GM23248 (cell line): Measurements from ENCODE around the gene YPEL3. TPM values are rescaled to one million over a fixed set of nuclear protein-coding genes. Genes with fewer than 3 reads are reported as not detected.
A peak's percentile ranks its signal among the peaks of the same experiment; 100 is the strongest.

Experiments used
- DNase-seq: peaks from one replicate; pipeline ENCODE4 v3.0.0-alpha.2; 2015
- H2AFZ ChIP-seq: fragments of 200-600 bp; sonication (generic); 2 replicates; pipeline ENCODE4 v1.6.1; 2016; ENCODE audit warnings: antibody characterized with exemption
- H3F3A ChIP-seq: fragments of 200-600 bp; sonication (generic); 2 replicates; pipeline ENCODE4 v1.6.1; 2016; ENCODE audit warnings: mild to moderate bottlenecking, antibody characterized with exemption, mixed run types; ENCODE audit not compliant: insufficient read depth
- H3K27ac ChIP-seq: fragments of 200-600 bp; sonication (generic); 2 replicates; pipeline ENCODE4 v1.5.1; 2016; ENCODE audit warnings: mild to moderate bottlenecking
- H3K27me3 ChIP-seq: fragments of 200-600 bp; sonication (generic); replicated peaks from 2 replicates; pipeline ENCODE4 v1.6.1; 2016; ENCODE audit warnings: mild to moderate bottlenecking; ENCODE audit not compliant: insufficient read depth
- H3K36me3 ChIP-seq: fragments of 200-600 bp; sonication (generic); 2 replicates; pipeline ENCODE4 v1.6.1; 2016; ENCODE audit warnings: low read depth, mild to moderate bottlenecking
- H3K4me1 ChIP-seq: fragments of 200-600 bp; sonication (generic); 2 replicates; pipeline ENCODE4 v1.6.1; 2016; ENCODE audit warnings: mild to moderate bottlenecking; ENCODE audit not compliant: insufficient read depth
- H3K4me2 ChIP-seq: fragments of 200-600 bp; sonication (generic); one replicate; pipeline ENCODE4 v1.6.1; 2016; ENCODE audit warnings: mild to moderate bottlenecking; ENCODE audit not compliant: unreplicated experiment
- H3K4me3 ChIP-seq: fragments of 200-600 bp; sonication (generic); 2 replicates; pipeline ENCODE4 v1.5.1; 2016; ENCODE audit warnings: mild to moderate bottlenecking
- H3K79me2 ChIP-seq: fragments of 200-600 bp; sonication (generic); 2 replicates; pipeline ENCODE4 v1.6.1; 2016; ENCODE audit warnings: mild to moderate bottlenecking; ENCODE audit not compliant: insufficient read depth
- H3K9ac ChIP-seq: fragments of 200-600 bp; sonication (generic); 2 replicates; pipeline ENCODE4 v1.6.1; 2016; ENCODE audit warnings: mild to moderate bottlenecking
- H3K9me2 ChIP-seq: fragments of 200-600 bp; sonication (generic); 2 replicates; pipeline ENCODE4 v1.6.1; 2016; ENCODE audit warnings: mixed run types, mild to moderate bottlenecking, moderate library complexity; ENCODE audit not compliant: insufficient read depth
- H3K9me3 ChIP-seq: fragments of 200-600 bp; sonication (generic); one replicate; pipeline ENCODE4 v1.6.1; 2017; ENCODE audit warnings: low read depth
- H4K20me1 ChIP-seq: fragments of 200-600 bp; sonication (generic); 2 replicates; pipeline ENCODE4 v1.6.0; 2016; ENCODE audit not compliant: insufficient read depth
- EZH2 ChIP-seq: fragments of 200-600 bp; sonication (generic); IDR thresholded peaks from 2 replicates; pipeline ENCODE4 v1.6.1; 2018; ENCODE audit warnings: antibody characterized with exemption, mild to moderate bottlenecking; ENCODE audit not compliant: insufficient read depth, poor library complexity, severe bottlenecking
- EZH2phosphoT487 ChIP-seq: fragments of 200-600 bp; sonication (generic); IDR thresholded peaks from 2 replicates; pipeline ENCODE4 v1.6.1; 2018; ENCODE audit warnings: antibody characterized with exemption, moderate library complexity, mild to moderate bottlenecking, low read depth; ENCODE audit not compliant: insufficient read depth
- WGBS, 2 experiments: methylation state at CpG; one replicate each; pipeline ENCODE4 v1.1.6; 2015 to 2017; ENCODE audit warnings: low lambda C conversion rate in 2 of 2, low coverage in 1 of 2; ENCODE audit errors: missing lambda C conversion rate in 2 of 2; 5-methylcytosine and 5-hydroxymethylcytosine counted together
- in situ Hi-C: fragments of 300-500 bp; cut with MboI; formaldehyde crosslinking; loops from 2 replicates; pipeline ENCODE4 v1.15.0; 2020
- polyA plus RNA-seq: library from polyadenylated mRNA; unstranded; fragments of >200 nt; fragmentation: Nextera tagmentation; extraction: Ambion mirVana; gene quantifications from 2 replicates; pipeline ENCODE4 v1.2.1, GENCODE V29; 2016
- total RNA-seq: library from RNA; depleted of rRNA; stranded (reverse); fragments of >200 nt; shearing (Covaris generic); gene quantifications from 2 replicates; pipeline ENCODE4 v1.2.3, GENCODE V29; 2014

Gene YPEL3
- total and polyA plus RNA-seq, 2 experiments from 2014 or later: 100.0 to 200 TPM

DNA sequence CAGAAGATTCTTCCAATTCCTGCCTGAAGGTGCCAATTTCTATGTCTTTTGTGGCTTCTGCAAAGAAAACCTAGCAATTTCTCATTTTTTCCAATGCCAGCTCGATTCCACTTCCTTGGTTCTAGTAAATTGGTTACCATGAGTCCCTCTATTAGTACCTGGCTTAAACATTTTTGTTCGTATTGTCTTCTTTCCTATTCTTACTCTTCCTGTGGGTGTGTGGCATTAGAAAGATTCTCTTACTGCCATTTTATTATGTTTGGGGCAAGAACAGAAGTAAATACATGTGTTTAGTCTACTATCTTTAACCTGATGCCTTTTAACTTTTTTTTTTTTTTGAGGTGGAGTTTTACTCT, 47.3 kb upstream of the YPEL3 start:
- Histone ChIP-seq H3K9me2 (no peaks in the 10 kb centered on the region), H3K4me1 (no peaks in the 10 kb centered on the region), H3K36me3 (no peaks in the 10 kb centered on the region), H4K20me1 (no peaks in the 10 kb centered on the region), H3K4me3 (no peak overlapping the region), H3K27ac (no peak overlapping the region), H2AFZ (no peak overlapping the region), H3K9me3 (no peaks in the 10 kb centered on the region), H3K4me2 (no peak overlapping the region), H3K79me2 (no peaks in the 10 kb centered on the region), H3K9ac (no peak overlapping the region), H3F3A (no peaks in the 10 kb centered on the region), H3K27me3 (no peaks in the 10 kb centered on the region)
- TF ChIP-seq EZH2phosphoT487 (no peak), EZH2 (no peak)
- DNase-seq: no peak
- in situ Hi-C loops: loop anchor here (25.0 kb wide), 1 partner anchor 469 kb away; the partner anchor contains the start of gene ZNF689
- 45 to 50% methylated on average over 2 of the region's 2 CpGs for WGBS, 2 experiments

GRCh38 chr16:30142672-30143346, 46.8 kb upstream of the YPEL3 start:
- H3K9ac ChIP-seq: no peak overlapping the region
- TF ChIP-seq EZH2phosphoT487: no peak
- TF ChIP-seq EZH2: no peak
- in situ Hi-C loops: loop anchor here (25.0 kb wide), 1 partner anchor 469 kb away; the partner anchor contains the start of gene ZNF689

DNA sequence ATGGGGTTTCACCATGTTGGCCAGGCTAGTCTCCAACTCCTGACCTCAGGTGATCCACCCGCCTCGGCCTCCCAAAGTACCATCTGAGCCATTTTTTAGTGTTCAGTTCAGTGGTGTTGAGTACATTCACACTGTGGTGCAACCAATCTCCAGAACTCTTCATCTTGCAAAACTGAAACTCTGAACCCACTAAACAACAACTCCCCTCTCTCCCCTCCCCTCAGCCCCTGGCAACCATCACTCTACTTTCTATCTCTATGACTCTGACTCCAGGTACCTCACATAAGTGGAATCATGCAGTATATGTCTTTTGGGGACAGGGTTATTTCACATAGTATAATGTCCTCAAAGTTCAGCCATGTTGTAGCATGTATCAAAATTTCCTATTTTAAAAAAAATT, 45.7 kb upstream of the YPEL3 start:
- in situ Hi-C loops: loop anchor here (25.0 kb wide), 1 partner anchor 471 kb away; the partner anchor contains the start of gene ZNF689
- no peaks in the 10 kb centered on the region for H3K9me3 ChIP-seq
- H3K79me2 ChIP-seq: no peaks in the 10 kb centered on the region
- no peak overlapping the region for H3K9ac ChIP-seq
- H3K4me1 ChIP-seq: no peaks in the 10 kb centered on the region
- no peak for DNase-seq
- H2AFZ ChIP-seq: no peak overlapping the region
- H4K20me1 ChIP-seq: no peaks in the 10 kb centered on the region
- no peak overlapping the region for H3K27ac ChIP-seq
- TF ChIP-seq EZH2phosphoT487: no peak
- no peak for TF ChIP-seq EZH2
- no peaks in the 10 kb centered on the region for H3K36me3 ChIP-seq
- WGBS, 2 experiments: 83 to 88% methylated on average over 2 of the region's 2 CpGs
- no peak overlapping the region for H3K4me2 ChIP-seq
- H3F3A ChIP-seq: no peaks in the 10 kb centered on the region
- no peaks in the 10 kb centered on the region for H3K27me3 ChIP-seq
- H3K4me3 ChIP-seq: no peak overlapping the region
- no peaks in the 10 kb centered on the region for H3K9me2 ChIP-seq

More at GRCh38 chr16:30142672-30143346, 46.8 kb upstream of the YPEL3 start:
- no peaks in the 10 kb centered on the region for H3K36me3 ChIP-seq
- no peaks in the 10 kb centered on the region for H3K9me3 ChIP-seq
- H3K27me3 ChIP-seq: no peaks in the 10 kb centered on the region
- H3F3A ChIP-seq: no peaks in the 10 kb centered on the region
- no peaks in the 10 kb centered on the region for H3K9me2 ChIP-seq
- H3K4me3 ChIP-seq: no peak overlapping the region
- no peaks in the 10 kb centered on the region for H3K4me1 ChIP-seq
- H3K79me2 ChIP-seq: no peaks in the 10 kb centered on the region
- no peak overlapping the region for H2AFZ ChIP-seq
- no peak overlapping the region for H3K4me2 ChIP-seq
- no peaks in the 10 kb centered on the region for H4K20me1 ChIP-seq
- DNase-seq: peak; percentile 5
- H3K27ac ChIP-seq: no peak overlapping the region
- WGBS, 2 experiments: 55 to 64% methylated on average over 13 of the region's 13 CpGs

GRCh38 chr16:30139583-30140481, 43.8 kb upstream of the YPEL3 start:
- H3K9ac ChIP-seq: no peak overlapping the region
- no peaks in the 10 kb centered on the region for H3K79me2 ChIP-seq
- H4K20me1 ChIP-seq: no peaks in the 10 kb centered on the region
- in situ Hi-C loops: loop anchor here (25.0 kb wide), 1 partner anchor 472 kb away; the partner anchor contains the start of gene ZNF689
- no peak overlapping the region for H2AFZ ChIP-seq
- no peak overlapping the region for H3K4me3 ChIP-seq
- H3K4me1 ChIP-seq: no peaks in the 10 kb centered on the region
- no peak overlapping the region for H3K4me2 ChIP-seq
- H3F3A ChIP-seq: no peaks in the 10 kb centered on the region
- no peaks in the 10 kb centered on the region for H3K9me3 ChIP-seq
- 77 to 83% methylated on average over 13 of the region's 13 CpGs for WGBS, 2 experiments
- H3K36me3 ChIP-seq: no peaks in the 10 kb centered on the region
- TF ChIP-seq EZH2 (no peak), EZH2phosphoT487 (no peak)
- DNase-seq: no peak
- H3K27ac ChIP-seq: no peak overlapping the region
- H3K27me3 ChIP-seq: no peaks in the 10 kb centered on the region
- no peaks in the 10 kb centered on the region for H3K9me2 ChIP-seq
